OCI-LY1 (cell line): ENCODE data around the gene ZNF831.

Source experiments
- CTCF ChIP-seq: fragments of 200-600 bp; sonication (generic), shearing (Covaris generic); IDR thresholded peaks from 2 replicates; pipeline ENCODE4 v1.5.1; 2017; ENCODE audit warnings: mild to moderate bottlenecking, antibody characterized with exemption, low read length, moderate library complexity, mixed read lengths
- EZH2 ChIP-seq: fragments of 200-600 bp; sonication (generic), shearing (Covaris generic); IDR thresholded peaks from 2 replicates; pipeline ENCODE4 v1.8.0; 2017; ENCODE audit warnings: borderline replicate concordance, mixed run types, mild to moderate bottlenecking, antibody characterized with exemption, low read length, moderate library complexity, mixed read lengths

DNA sequence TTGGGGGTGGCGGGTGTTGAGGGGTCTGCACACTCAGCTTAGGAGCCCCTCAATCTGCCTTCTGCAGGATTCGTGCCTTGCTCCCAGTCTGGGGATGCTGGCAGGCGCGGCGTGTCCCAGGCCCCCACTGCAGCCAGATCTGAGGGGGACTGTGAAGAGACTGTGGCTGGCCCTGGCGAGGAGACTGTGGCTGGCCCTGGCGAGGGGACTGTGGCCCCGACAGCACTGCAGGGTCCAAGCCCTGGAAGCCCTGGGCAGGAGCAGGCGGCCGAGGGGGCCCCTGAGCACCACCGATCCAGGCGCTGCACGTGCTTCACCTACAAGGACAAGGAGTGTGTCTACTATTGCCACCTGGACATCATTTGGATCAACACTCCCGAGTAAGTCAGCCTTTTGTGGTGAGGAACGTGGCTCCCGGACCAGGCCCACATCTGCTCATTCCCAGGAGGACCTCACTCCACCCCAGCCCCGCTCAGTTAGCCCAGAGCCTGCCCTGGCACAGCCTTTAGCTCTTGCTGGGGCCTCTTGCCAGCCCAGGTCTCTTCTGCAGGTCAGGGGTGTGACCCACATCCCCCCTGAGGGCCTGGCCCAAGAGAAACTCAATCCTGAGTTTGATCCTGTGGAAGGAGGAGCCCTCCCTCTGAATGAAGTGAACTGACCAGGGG is 137.9 kb downstream of the ZNF831 start:
- TF ChIP-seq CTCF (no peak), EZH2 (no peak)
